ENCODE data around the gene TSHZ2. TPM values are rescaled to one million over a fixed set of nuclear protein-coding genes. Genes with fewer than 3 reads are reported as not detected.
"Not testable (repeated sequence)": the region's sequence is repeated elsewhere in the genome, so short reads cannot be mapped to it uniquely, and the experiment has no call there.

The TSHZ2 gene
- total RNA-seq, 2 donors from 2014 or later: 3.3 to 6.2 TPM

- Histone ChIP-seq H3K27ac (no peak overlapping the region), H3K4me3 (no peak overlapping the region), H3K9me3 (no peaks in the 10 kb centered on the region), H3K27me3 (no peaks in the 10 kb centered on the region), H3K4me1 (no peaks in the 10 kb centered on the region), H3K36me3 (no peaks in the 10 kb centered on the region)
- no peak for TF ChIP-seq CTCF (IDR thresholded peaks at IDR 0.05)
- no peak for DNase-seq (ENCODE audit: low spot score)
Observed at GRCh38 chr20:53321596-53321995, 349.4 kb downstream of the TSHZ2 start.

GRCh38 chr20:53322651-53323050, 350.5 kb downstream of the TSHZ2 start:
- Histone ChIP-seq H3K27ac (no peak overlapping the region), H3K4me3 (no peak overlapping the region), H3K27me3 (no peaks in the 10 kb centered on the region), H3K9me3 (no peaks in the 10 kb centered on the region), H3K36me3 (no peaks in the 10 kb centered on the region), H3K4me1 (no peaks in the 10 kb centered on the region)
- no peak for DNase-seq (ENCODE audit: low spot score)
- TF ChIP-seq CTCF (IDR thresholded peaks at IDR 0.05): no peak

- H3K4me3 ChIP-seq; H3K9me3 ChIP-seq; H3K27me3 ChIP-seq; H3K4me1 ChIP-seq; H3K36me3 ChIP-seq; DNase-seq (ENCODE audit: low spot score); H3K27ac ChIP-seq: not testable (repeated sequence)
Observed at GRCh38 chr20:53323460-53323859, 351.3 kb downstream of the TSHZ2 start.

GRCh38 chr20:53324816-53325215, 352.7 kb downstream of the TSHZ2 start:
- no peak for DNase-seq (ENCODE audit: low spot score)
- H3K9me3 ChIP-seq: no peaks in the 10 kb centered on the region
- no peaks in the 10 kb centered on the region for H3K27me3 ChIP-seq
- H3K36me3 ChIP-seq: no peaks in the 10 kb centered on the region
- no peak overlapping the region for H3K4me3 ChIP-seq
- no peaks in the 10 kb centered on the region for H3K4me1 ChIP-seq
- no peak for TF ChIP-seq CTCF (IDR thresholded peaks at IDR 0.05)
- H3K27ac ChIP-seq: no peak overlapping the region

- H3K4me3 ChIP-seq: no peak overlapping the region
- no peaks in the 10 kb centered on the region for H3K4me1 ChIP-seq
- no peak overlapping the region for H3K27ac ChIP-seq
- H3K36me3 ChIP-seq: no peaks in the 10 kb centered on the region
- no peak for TF ChIP-seq CTCF (IDR thresholded peaks at IDR 0.05)
- H3K27me3 ChIP-seq: no peaks in the 10 kb centered on the region
- no peaks in the 10 kb centered on the region for H3K9me3 ChIP-seq
- DNase-seq (ENCODE audit: low spot score): no peak
Observed at GRCh38 chr20:53328961-53329360, 356.8 kb downstream of the TSHZ2 start.

GRCh38 chr20:53329781-53330180, 357.6 kb downstream of the TSHZ2 start:
- H3K27ac ChIP-seq: no peak overlapping the region
- H3K36me3 ChIP-seq: no peaks in the 10 kb centered on the region
- H3K9me3 ChIP-seq: no peaks in the 10 kb centered on the region
- no peaks in the 10 kb centered on the region for H3K27me3 ChIP-seq
- no peak overlapping the region for H3K4me3 ChIP-seq
- no peak for DNase-seq (ENCODE audit: low spot score)
- H3K4me1 ChIP-seq: no peaks in the 10 kb centered on the region
- no peak for TF ChIP-seq CTCF (IDR thresholded peaks at IDR 0.05)
